Measurements from ENCODE around the gene TOB2. TPM values are rescaled to one million over a fixed set of nuclear protein-coding genes. Genes with fewer than 3 reads are reported as not detected.

TOB2 gene, protein sequence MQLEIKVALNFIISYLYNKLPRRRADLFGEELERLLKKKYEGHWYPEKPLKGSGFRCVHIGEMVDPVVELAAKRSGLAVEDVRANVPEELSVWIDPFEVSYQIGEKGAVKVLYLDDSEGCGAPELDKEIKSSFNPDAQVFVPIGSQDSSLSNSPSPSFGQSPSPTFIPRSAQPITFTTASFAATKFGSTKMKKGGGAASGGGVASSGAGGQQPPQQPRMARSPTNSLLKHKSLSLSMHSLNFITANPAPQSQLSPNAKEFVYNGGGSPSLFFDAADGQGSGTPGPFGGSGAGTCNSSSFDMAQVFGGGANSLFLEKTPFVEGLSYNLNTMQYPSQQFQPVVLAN
- total RNA-seq = 32.0 TPM
- 10 to 100 TPM; 16.3 to 18.0 (median 17.6) TPM for polyA plus RNA-seq

- H3K4me1 ChIP-seq (ENCODE audit: control insufficient read depth, insufficient read depth, low read length, poor library complexity, severe bottlenecking) = peaks cover 28% of the 10 kb centered on the region
- Mint-ChIP-seq H3K27ac (peak within 1 kb of the TSS; percentile 95 to 98 (median 97)), H3K36me3 (no peaks in the 10 kb centered on the region), H3K27me3 (peaks cover 10% of the 10 kb centered on the region), H3K9me3 (peaks cover 0 to 2% (median 0%) of the 10 kb centered on the region in 7 donors), H3K4me3 (peak within 1 kb of the TSS; percentile 90 to 98 (median 96)), H3K4me1 (peaks cover 8 to 32% (median 17%) of the 10 kb centered on the region in 4 donors)
- peak; percentile 88 to 97 (median 93) for DNase-seq
- no peaks in the 10 kb centered on the region for H3K36me3 ChIP-seq (ENCODE audit: control insufficient read depth, insufficient read depth, low read length)
- no peaks in the 10 kb centered on the region for H3K27me3 ChIP-seq (ENCODE audit: control insufficient read depth, insufficient read depth, low read length)
- peak within 1 kb of the TSS; percentile 95 for H3K27ac ChIP-seq (ENCODE audit: insufficient read depth, low read length, poor library complexity, severe bottlenecking)
- no peaks in the 10 kb centered on the region for H3K9me3 ChIP-seq (ENCODE audit: control insufficient read depth in 2 of 2, low read length in 2 of 2)
- H3K4me3 ChIP-seq (ENCODE audit: low read depth, low read length) = peak within 1 kb of the TSS; percentile 92
- ATAC-seq (ENCODE audit: low read depth in 2 of 2) = peak; percentile 57 to 67
Measured at GRCh38 chr22:41446639-41447434, at the start of gene TOB2. TSS of gene TOB2 (minus strand) at chr22:41446801. CDS start at chr22:41437345, 9,456 bp downstream.

DNA sequence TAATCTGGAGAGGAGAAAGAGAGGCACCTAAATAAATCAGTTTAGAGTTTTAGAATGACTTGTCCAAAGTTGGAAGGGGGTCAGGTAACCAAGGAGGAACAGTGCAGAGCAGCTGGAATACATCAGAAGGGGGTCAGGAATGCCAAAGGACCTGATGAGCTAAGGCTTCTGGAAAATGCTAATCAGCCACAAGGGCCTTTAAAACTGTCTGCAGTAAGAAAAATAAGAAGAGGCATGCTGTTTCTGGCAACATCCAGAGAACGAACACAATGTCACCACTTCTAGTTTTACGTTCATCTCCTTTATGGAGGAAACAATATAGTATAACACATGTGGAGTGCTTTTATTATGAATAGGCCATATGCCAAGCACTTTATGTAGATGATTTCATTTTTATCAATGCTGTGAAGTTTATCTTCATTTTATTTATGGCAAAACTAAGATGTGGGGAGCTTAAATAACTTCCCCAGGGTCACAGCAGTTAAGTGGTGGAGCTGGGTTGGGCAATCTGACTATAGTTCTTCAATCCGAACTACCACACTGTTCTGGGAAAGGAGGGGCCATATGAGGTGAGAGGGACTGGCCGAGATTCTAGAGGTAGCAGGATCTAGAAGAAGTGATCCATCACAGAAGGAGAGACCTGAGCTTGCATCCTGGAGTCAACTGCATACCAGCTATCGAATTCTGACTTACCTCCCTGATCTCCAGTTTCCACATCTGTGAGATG is 44.9 kb upstream of the TOB2 start:
- Mint-ChIP-seq H3K36me3 (no peaks in the 10 kb centered on the region), H3K9me3 (no peaks in the 10 kb centered on the region), H3K4me1 (peaks cover 10 to 34% (median 27%) of the 10 kb centered on the region in 4 donors), H3K4me3 (no peak overlapping the region), H3K27me3 (no peaks in the 10 kb centered on the region), H3K27ac (peak overlapping the region in 2 of 3 donors; percentile 57 to 74)
- DNase-seq = no peak
- no peaks in the 10 kb centered on the region for H3K27me3 ChIP-seq (ENCODE audit: control insufficient read depth, insufficient read depth, low read length)
- no peak overlapping the region for H3K4me3 ChIP-seq (ENCODE audit: low read depth, low read length)
- H3K27ac ChIP-seq (ENCODE audit: insufficient read depth, low read length, poor library complexity, severe bottlenecking) = no peak overlapping the region
- no peaks in the 10 kb centered on the region for H3K4me1 ChIP-seq (ENCODE audit: control insufficient read depth, insufficient read depth, low read length, poor library complexity, severe bottlenecking)
- no peaks in the 10 kb centered on the region for H3K9me3 ChIP-seq (ENCODE audit: control insufficient read depth in 2 of 2, low read length in 2 of 2)
- ATAC-seq (ENCODE audit: low read depth in 2 of 2) = no peak
- H3K36me3 ChIP-seq (ENCODE audit: control insufficient read depth, insufficient read depth, low read length) = peaks cover 12% of the 10 kb centered on the region

DNA sequence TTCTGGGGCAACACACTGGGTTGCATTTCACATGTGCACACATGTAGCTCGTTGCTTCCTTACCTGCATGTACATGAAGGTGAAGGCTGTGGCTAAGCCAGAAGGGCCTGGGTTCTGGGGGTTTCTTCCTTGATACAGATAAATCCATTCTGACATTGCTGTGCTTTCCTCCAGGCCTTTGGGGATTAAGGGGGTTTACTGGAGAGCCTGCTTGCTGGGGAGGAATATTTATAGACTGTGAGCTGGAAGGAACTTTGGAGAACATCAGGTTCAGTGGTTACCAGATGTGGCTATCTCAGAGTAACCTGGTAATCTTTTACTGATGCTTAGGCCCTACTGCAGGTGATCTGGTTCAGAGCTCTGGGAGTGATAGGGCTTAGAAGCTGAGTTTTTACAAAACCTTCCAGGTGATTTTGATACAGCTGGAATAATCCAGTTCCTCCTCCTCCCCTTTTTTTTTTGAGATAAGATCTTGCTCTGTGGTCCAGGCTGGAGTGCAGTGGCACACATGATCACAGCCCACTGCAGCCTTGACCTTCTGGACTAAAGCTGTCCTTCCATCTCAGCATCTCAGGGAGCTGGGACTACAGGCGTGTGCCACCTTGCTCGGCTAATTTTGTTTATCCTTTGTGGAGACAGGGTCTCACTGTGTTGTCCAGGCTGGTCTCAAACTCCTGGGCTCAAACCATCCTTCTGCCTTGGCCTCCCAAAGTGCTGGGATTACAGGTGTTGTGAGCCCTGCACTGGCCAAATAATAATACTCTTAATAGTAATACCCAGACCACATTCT is 42.2 kb upstream of the TOB2 start:
- DNase-seq (no peak), ATAC-seq (ENCODE audit: low read depth in 2 of 2) (no peak)
- Mint-ChIP-seq H3K27ac (peak overlapping the region in 1 of 3 donors; percentile 84), H3K36me3 (no peaks in the 10 kb centered on the region), H3K27me3 (no peaks in the 10 kb centered on the region), H3K9me3 (no peaks in the 10 kb centered on the region), H3K4me3 (no peak overlapping the region), H3K4me1 (peaks cover 21 to 45% (median 31%) of the 10 kb centered on the region in 4 donors)
- no peaks in the 10 kb centered on the region for H3K9me3 ChIP-seq (ENCODE audit: control insufficient read depth in 2 of 2, low read length in 2 of 2)
- no peak overlapping the region for H3K4me3 ChIP-seq (ENCODE audit: low read depth, low read length)
- peaks cover 5% of the 10 kb centered on the region for H3K4me1 ChIP-seq (ENCODE audit: control insufficient read depth, insufficient read depth, low read length, poor library complexity, severe bottlenecking)
- H3K36me3 ChIP-seq (ENCODE audit: control insufficient read depth, insufficient read depth, low read length) = peaks cover 9% of the 10 kb centered on the region
- no peak overlapping the region for H3K27ac ChIP-seq (ENCODE audit: insufficient read depth, low read length, poor library complexity, severe bottlenecking)
- H3K27me3 ChIP-seq (ENCODE audit: control insufficient read depth, insufficient read depth, low read length) = no peaks in the 10 kb centered on the region

GRCh38 chr22:41488076-41488475 is 41.5 kb upstream of the TOB2 start:
- Mint-ChIP-seq H3K27ac (peak overlapping the region in 1 of 3 donors; percentile 26), H3K36me3 (no peaks in the 10 kb centered on the region), H3K9me3 (no peaks in the 10 kb centered on the region), H3K27me3 (no peaks in the 10 kb centered on the region), H3K4me3 (no peak overlapping the region), H3K4me1 (peaks cover 23 to 45% (median 32%) of the 10 kb centered on the region in 4 donors)
- Histone ChIP-seq H3K36me3 (ENCODE audit: control insufficient read depth, insufficient read depth, low read length) (peaks cover 9% of the 10 kb centered on the region), H3K9me3 (ENCODE audit: control insufficient read depth in 2 of 2, low read length in 2 of 2) (no peaks in the 10 kb centered on the region), H3K27ac (ENCODE audit: insufficient read depth, low read length, poor library complexity, severe bottlenecking) (no peak overlapping the region), H3K27me3 (ENCODE audit: control insufficient read depth, insufficient read depth, low read length) (no peaks in the 10 kb centered on the region), H3K4me3 (ENCODE audit: low read depth, low read length) (no peak overlapping the region), H3K4me1 (ENCODE audit: control insufficient read depth, insufficient read depth, low read length, poor library complexity, severe bottlenecking) (peaks cover 5% of the 10 kb centered on the region)
- DNase-seq = no peak
- ATAC-seq (ENCODE audit: low read depth in 2 of 2) = no peak

DNA sequence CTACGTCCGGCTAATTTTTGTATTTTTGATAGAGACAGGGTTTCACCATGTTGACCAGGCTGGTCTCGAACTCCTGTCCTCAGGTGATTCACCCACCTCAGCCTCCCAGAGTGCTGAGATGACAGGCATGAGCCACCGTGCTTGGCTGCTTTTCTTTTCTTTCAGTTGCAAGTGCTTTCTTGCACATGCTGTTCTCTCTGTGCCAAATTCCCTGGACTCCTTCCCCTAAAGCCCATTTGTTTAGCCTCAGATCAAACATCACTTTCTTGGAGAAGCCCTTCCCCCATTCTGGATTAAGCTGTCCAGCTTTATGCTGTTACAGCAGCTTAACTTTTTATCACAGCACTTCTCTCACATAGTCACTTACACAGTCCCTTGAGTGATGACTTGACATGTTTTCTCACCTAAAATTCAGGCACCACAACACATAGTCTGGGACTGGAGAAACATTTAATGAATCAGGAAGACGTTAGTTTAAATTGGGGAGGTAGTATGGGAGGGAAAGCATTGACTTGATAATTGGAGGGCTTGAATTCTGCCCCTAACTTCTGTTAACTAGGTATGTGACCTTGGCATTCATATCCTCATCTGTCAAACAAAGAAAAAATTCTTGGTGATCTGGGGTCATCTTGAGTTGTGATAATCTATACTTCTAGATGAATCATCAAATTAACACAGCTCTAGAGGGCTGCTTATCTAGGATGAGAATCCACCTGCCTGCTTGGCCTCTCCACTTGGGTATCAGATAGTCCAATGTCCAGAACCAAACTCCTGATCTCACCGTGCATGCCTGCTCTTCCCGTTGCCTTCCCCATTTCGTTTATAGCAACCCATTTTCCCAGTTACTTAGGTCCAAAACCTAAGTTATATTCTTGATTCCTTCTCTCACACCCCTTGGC is 40.7 kb upstream of the TOB2 start:
- H3K4me1 ChIP-seq (ENCODE audit: control insufficient read depth, insufficient read depth, low read length, poor library complexity, severe bottlenecking) = peaks cover 5% of the 10 kb centered on the region
- H3K9me3 ChIP-seq (ENCODE audit: control insufficient read depth in 2 of 2, low read length in 2 of 2) = no peaks in the 10 kb centered on the region
- no peak overlapping the region for H3K4me3 ChIP-seq (ENCODE audit: low read depth, low read length)
- ATAC-seq (ENCODE audit: low read depth in 2 of 2) = no peak
- Mint-ChIP-seq H3K9me3 (no peaks in the 10 kb centered on the region), H3K27me3 (no peaks in the 10 kb centered on the region), H3K27ac (peak overlapping the region in 1 of 3 donors; percentile 26), H3K36me3 (no peaks in the 10 kb centered on the region), H3K4me1 (peaks cover 24 to 51% (median 38%) of the 10 kb centered on the region in 4 donors), H3K4me3 (no peak overlapping the region)
- H3K36me3 ChIP-seq (ENCODE audit: control insufficient read depth, insufficient read depth, low read length) = peaks cover 9% of the 10 kb centered on the region
- DNase-seq = no peak
- H3K27me3 ChIP-seq (ENCODE audit: control insufficient read depth, insufficient read depth, low read length) = no peaks in the 10 kb centered on the region
- no peak overlapping the region for H3K27ac ChIP-seq (ENCODE audit: insufficient read depth, low read length, poor library complexity, severe bottlenecking)

DNA sequence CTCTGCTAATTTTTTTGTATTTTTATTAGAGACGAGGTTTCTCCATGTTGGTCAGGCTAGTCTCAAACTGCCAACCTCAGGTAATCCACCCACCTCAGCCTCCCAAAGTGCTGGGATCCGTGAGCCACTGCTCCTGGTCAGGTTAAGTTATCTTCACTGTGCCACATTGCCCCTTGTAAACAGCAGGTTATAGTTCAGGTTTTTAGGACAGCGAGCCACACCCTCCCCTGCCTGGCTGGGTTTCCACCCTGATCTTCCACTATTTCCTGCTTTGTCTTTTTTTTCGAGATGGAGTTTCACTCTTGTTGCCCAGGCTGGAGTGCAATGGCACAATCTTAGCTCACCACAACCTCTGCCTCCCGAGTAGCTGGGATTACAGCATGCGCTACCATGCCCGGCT is 38.4 kb upstream of the TOB2 start:
- Histone ChIP-seq H3K4me1 (ENCODE audit: control insufficient read depth, insufficient read depth, low read length, poor library complexity, severe bottlenecking) (peaks cover 5% of the 10 kb centered on the region), H3K27me3 (ENCODE audit: control insufficient read depth, insufficient read depth, low read length) (no peaks in the 10 kb centered on the region), H3K36me3 (ENCODE audit: control insufficient read depth, insufficient read depth, low read length) (peaks cover 9% of the 10 kb centered on the region), H3K27ac (ENCODE audit: insufficient read depth, low read length, poor library complexity, severe bottlenecking) (no peak overlapping the region), H3K4me3 (ENCODE audit: low read depth, low read length) (no peak overlapping the region), H3K9me3 (ENCODE audit: control insufficient read depth in 2 of 2, low read length in 2 of 2) (no peaks in the 10 kb centered on the region)
- no peak overlapping the region for H3K27ac Mint-ChIP-seq
- H3K4me3 Mint-ChIP-seq = no peak overlapping the region
- ATAC-seq (ENCODE audit: low read depth in 2 of 2) = no peak
- H3K9me3 Mint-ChIP-seq = no peaks in the 10 kb centered on the region
- no peak for DNase-seq
- H3K27me3 Mint-ChIP-seq = no peaks in the 10 kb centered on the region
- H3K36me3 Mint-ChIP-seq = no peaks in the 10 kb centered on the region
- H3K4me1 Mint-ChIP-seq = peaks cover 14 to 59% (median 45%) of the 10 kb centered on the region in 4 donors

All from CD4-positive, CD25-positive, alpha-beta regulatory T cell (primary cell).